ENCODE results near the gene DENND2A. TPM values are rescaled to one million over a fixed set of nuclear protein-coding genes. Genes with fewer than 3 reads are reported as not detected.

Gene DENND2A
- total and polyA plus RNA-seq, 4 donors = 1.2 to 7.4 (median 2.3) TPM

GRCh38 chr7:140587243-140587642 is 53.4 kb downstream of the DENND2A start:
- Histone ChIP-seq H3K4me3 (ENCODE audit: low read depth in 1 of 3, low read length in 3 of 3) (no peak overlapping the region), H3K36me3 (ENCODE audit: control insufficient read depth in 4 of 4, insufficient read depth in 3 of 4, low read depth in 1 of 4, low read length in 3 of 4) (no peaks in the 10 kb centered on the region), H3K9ac (ENCODE audit: low read depth in 1 of 2, low read length in 2 of 2) (no peak overlapping the region), H3K27ac (ENCODE audit: low read depth in 1 of 2, low read length in 2 of 2) (no peak overlapping the region), H3K9me3 (ENCODE audit: control insufficient read depth in 4 of 4, low read length in 3 of 4) (no peaks in the 10 kb centered on the region), H3K27me3 (ENCODE audit: control insufficient read depth in 4 of 4, insufficient read depth in 4 of 4, low read length in 3 of 4) (no peaks in the 10 kb centered on the region), H3K4me1 (ENCODE audit: control insufficient read depth in 4 of 4, insufficient read depth in 4 of 4, low read length in 3 of 4) (no peaks in the 10 kb centered on the region)
- DNase-seq (ENCODE audit: low spot score) = no peak
- TF ChIP-seq TAF1 (conservative IDR thresholded peaks at IDR 0.05) (no peak), REST (IDR thresholded peaks at IDR 0.05) (no peak), HNF4G (IDR thresholded peaks at IDR 0.05) (no peak), MAX (IDR thresholded peaks at IDR 0.05) (no peak), HNF4A (conservative IDR thresholded peaks at IDR 0.05) (no peak), EGR1 (IDR thresholded peaks at IDR 0.05; ENCODE audit: low read depth in 2 of 2) (no peak), NR2F2 (IDR thresholded peaks at IDR 0.05) (no peak), RXRA (IDR thresholded peaks at IDR 0.05) (no peak), FOXA2 (IDR thresholded peaks at IDR 0.05) (no peak), SP1 (IDR thresholded peaks at IDR 0.05) (no peak), ZBTB33 (IDR thresholded peaks at IDR 0.05) (no peak), CTCF (IDR thresholded peaks at IDR 0.05; ENCODE audit: low read depth, low read length, missing input control) (no peak), RAD21 (IDR thresholded peaks at IDR 0.05) (no peak), FOXA1 (IDR thresholded peaks at IDR 0.05) (no peak), JUND (IDR thresholded peaks at IDR 0.05) (no peak)
- WGBS = 93% methylated on average over 9 of the region's 9 CpGs

GRCh38 chr7:140586516-140586915 is 54.1 kb downstream of the DENND2A start:
- H3K9me3 ChIP-seq (ENCODE audit: control insufficient read depth in 4 of 4, low read length in 3 of 4) = no peaks in the 10 kb centered on the region
- TF ChIP-seq TAF1 (conservative IDR thresholded peaks at IDR 0.05) (no peak), ZBTB33 (IDR thresholded peaks at IDR 0.05) (peak; percentile 41)
- H3K9ac ChIP-seq (ENCODE audit: low read depth in 1 of 2, low read length in 2 of 2) = no peak overlapping the region
- no peaks in the 10 kb centered on the region for H3K4me1 ChIP-seq (ENCODE audit: control insufficient read depth in 4 of 4, insufficient read depth in 4 of 4, low read length in 3 of 4)
- DNase-seq (ENCODE audit: low spot score) = no peak
- no peak overlapping the region for H3K4me3 ChIP-seq (ENCODE audit: low read depth in 1 of 3, low read length in 3 of 3)
- H3K27me3 ChIP-seq (ENCODE audit: control insufficient read depth in 4 of 4, insufficient read depth in 4 of 4, low read length in 3 of 4) = no peaks in the 10 kb centered on the region
- WGBS = 92% methylated on average over 3 of the region's 3 CpGs
- no peak overlapping the region for H3K27ac ChIP-seq (ENCODE audit: low read depth in 1 of 2, low read length in 2 of 2)
- no peaks in the 10 kb centered on the region for H3K36me3 ChIP-seq (ENCODE audit: control insufficient read depth in 4 of 4, insufficient read depth in 3 of 4, low read depth in 1 of 4, low read length in 3 of 4)

Measured in liver (tissue), 9 donors.